Ovary (tissue), 3 donors: ENCODE data around the gene ADAMTS6.

ENCODE experiments used
- CTCF ChIP-seq, 3 donors: fragments of 450-650 bp in 2 of 3; fragments of 200-600 bp in 1 of 3; IDR thresholded peaks; one replicate each; pipeline versions ENCODE4 v1.5.1 to v1.8.0; 2016 to 2022; ENCODE audit warnings: antibody characterized with exemption in 3 of 3, mild to moderate bottlenecking in 1 of 3
- POLR2A ChIP-seq: fragments of 450-650 bp; IDR thresholded peaks from one replicate; pipeline ENCODE4 v1.6.1; 2017; ENCODE audit warnings: antibody characterized with exemption, mild to moderate bottlenecking, moderate library complexity
- donor health status: DM: no; HTN: no; CAD: no.

- TF ChIP-seq CTCF (IDR thresholded peaks at IDR 0.05) = peak; percentile 12 to 34 (median 24)
- TF ChIP-seq POLR2A = no peak
Observed at GRCh38 chr5:65102976-65103711, 378.6 kb downstream of the ADAMTS6 start.
